LNCaP clone FGC (cell line): ENCODE measurements around the gene SEMA3F.

ENCODE experiments used
- DNase-seq: peaks from one replicate; pipeline ENCODE4 v3.0.0-alpha.2; 2011; ENCODE audit warnings: low read depth
- H3K4me3 ChIP-seq: 2 replicates; pipeline ENCODE4 v1.5.1; 2011; ENCODE audit warnings: mild to moderate bottlenecking, low read depth, low read length, control low read depth
- CTCF ChIP-seq: IDR thresholded peaks from 2 replicates; pipeline ENCODE4 v1.5.1; 2012; ENCODE audit warnings: mild to moderate bottlenecking; ENCODE audit not compliant: control insufficient read depth, insufficient read depth; ENCODE audit errors: extremely low read depth

SEMA3F gene

GRCh38 chr3:50160561-50160983, 5.4 kb downstream of the SEMA3F start:
- H3K4me3 ChIP-seq: no peak overlapping the region
- TF ChIP-seq CTCF: no peak
- DNase-seq: no peak

GRCh38 chr3:50161320-50161719, 6.2 kb downstream of the SEMA3F start:
- no peak for TF ChIP-seq CTCF
- no peak overlapping the region for H3K4me3 ChIP-seq
- no peak for DNase-seq

- DNase-seq: no peak
- no peak overlapping the region for H3K4me3 ChIP-seq
- TF ChIP-seq CTCF: no peak
These were observed 7.1 kb downstream of the SEMA3F start for GRCh38 chr3:50162034-50162883.

- DNase-seq: peak; percentile 96
- 0 out of 2 replicates have a peak overlapping the region, but pooled peaks have one; percentile 20 for H3K4me3 ChIP-seq
- no peak for TF ChIP-seq CTCF
These were observed 8.7 kb downstream of the SEMA3F start for GRCh38 chr3:50163572-50164455.

- no peak for DNase-seq
- H3K4me3 ChIP-seq: peak overlapping the region; percentile 20; the same call in 1 of the 2 replicates
- no peak for TF ChIP-seq CTCF
These were observed 9.4 kb downstream of the SEMA3F start for GRCh38 chr3:50164481-50164880.

GRCh38 chr3:50164984-50165909, 10.1 kb downstream of the SEMA3F start:
- DNase-seq: peak; percentile 18
- H3K4me3 ChIP-seq: no peak overlapping the region
- no peak for TF ChIP-seq CTCF
